Pons (tissue), 1 donor: ENCODE data around the gene PRTFDC1.
"Not testable (repeated sequence)": the region's sequence is repeated elsewhere in the genome, so short reads cannot be mapped to it uniquely, and the experiment has no call there.

ENCODE experiments used
- DNase-seq: peaks from one replicate; pipeline ENCODE4 v3.0.0-alpha.2; 2016; ENCODE audit warnings: low spot score

The PRTFDC1 gene

DNA sequence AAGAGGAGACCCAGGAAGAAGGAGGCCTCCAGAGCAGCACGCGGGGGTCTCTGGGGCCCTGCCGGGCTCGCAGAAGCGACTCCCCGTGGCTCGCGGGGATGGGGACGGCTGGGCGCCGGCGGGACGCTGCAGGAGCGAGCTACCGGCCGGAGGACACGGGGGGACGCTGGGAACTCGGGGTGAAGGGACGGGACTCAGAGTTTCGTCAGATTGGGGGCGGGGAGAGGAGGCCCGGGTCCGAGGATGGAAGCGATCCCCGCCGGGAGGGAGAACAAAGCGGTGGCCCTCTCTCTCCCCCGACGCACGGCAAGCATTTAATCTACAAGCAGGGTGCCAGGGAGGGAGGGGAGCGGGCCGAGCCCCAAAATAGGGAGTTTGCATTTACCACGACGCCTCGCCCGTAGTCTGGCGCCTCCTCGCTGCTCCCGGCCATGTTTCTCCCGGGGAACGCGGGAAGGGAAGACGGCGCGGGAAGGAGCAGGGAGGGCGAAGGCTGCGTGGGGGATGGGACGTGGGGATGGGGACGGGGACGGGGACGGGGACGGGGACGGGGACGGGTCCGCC lies at the start of gene PRTFDC1:
Gene PRTFDC1 (minus strand): TSS at position 464 of the 564 bp plus-strand sequence. CDS start 31 bp downstream, at position 433.
- DNase-seq = peak; percentile 44

DNA sequence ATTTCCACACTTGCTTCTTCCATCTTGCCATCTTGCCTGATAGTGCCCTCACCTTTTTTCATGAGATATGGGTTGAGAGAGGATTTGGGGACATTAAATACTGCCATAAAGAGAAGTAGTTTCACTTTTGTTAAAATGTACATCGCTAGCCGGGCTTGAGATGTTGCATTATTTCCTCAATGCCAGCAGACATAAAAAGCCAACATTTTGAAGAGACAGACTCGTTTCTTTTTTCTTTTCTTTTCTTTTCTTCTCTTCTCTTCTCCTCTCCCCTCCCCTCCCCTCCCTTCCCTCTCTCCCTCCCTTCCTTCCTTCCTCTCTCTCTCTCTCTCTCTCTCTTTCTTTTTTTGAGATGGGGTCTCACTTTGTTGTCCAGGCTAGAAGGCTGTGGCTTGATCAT lies 45.6 kb upstream of the PRTFDC1 start:
- DNase-seq = no peak

DNA sequence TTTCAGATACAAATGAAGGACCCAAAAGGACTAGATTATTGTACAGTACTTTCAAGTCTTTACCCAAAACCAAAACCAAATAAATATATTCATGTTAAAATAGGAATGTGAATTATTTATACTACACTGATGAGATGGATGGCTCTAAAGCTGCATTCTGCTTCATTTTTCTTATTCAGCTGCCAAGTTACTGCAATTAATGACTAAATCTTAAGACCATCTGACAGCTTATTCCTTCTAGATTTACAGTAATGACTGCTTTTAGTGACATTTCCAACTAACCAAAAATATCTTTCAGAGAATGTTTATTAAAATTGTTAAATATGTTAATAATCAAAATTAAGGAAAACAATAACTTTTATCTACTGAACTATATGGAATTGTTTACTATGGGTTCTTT lies 42.7 kb upstream of the PRTFDC1 start:
- DNase-seq = no peak

- no peak for DNase-seq
Measured at GRCh38 chr10:24993237-24993958, 41.0 kb upstream of the PRTFDC1 start.

DNA sequence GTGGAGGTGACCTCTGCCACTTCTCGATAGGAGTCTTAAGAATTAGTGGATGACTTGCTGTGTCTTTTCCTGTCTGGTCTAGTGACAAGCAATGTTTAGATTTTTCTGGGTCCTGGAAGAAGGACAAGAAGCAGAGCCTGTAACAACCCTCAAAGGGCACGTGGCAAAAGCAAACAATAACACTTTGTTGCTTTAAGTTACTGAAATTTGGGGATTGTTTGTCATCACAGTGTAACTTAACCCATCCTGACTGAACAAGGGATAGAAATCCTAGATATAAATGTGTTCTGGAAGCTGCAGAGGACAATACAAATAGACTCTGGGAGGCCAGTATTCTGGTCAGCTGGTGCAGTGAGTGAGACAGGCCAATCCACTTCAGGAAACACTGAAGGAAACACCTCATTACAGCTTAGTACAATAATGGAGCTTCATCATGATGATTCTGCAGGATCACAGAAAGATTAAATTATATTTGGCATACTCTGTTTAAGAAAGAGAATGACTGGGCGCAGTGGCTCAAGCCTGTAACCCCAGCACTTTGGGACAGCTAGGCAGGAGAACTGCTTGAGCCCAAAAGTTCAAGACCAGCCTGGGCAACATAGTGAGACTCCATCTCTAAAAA lies 40.2 kb upstream of the PRTFDC1 start:
- DNase-seq = no peak

DNA sequence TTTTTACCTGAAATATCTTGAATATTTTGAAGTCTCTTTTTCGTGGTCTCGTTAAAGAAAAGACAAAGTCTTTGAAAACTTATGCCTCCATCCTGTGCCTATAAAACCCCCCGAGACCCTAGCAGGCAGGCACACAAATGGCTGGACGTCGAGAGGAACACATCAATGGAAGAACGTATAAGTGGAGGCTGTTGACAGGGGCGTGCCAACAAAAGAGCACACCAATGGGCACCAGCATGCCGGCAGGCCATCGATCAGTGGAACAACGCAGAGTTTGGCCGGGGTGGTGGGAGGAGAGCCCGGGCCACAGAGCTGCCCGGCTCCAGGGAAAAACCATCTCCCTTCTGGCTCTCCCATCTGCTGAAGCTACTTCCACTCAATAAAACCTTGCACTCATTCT lies 38.9 kb upstream of the PRTFDC1 start:
- DNase-seq = no peak

DNA sequence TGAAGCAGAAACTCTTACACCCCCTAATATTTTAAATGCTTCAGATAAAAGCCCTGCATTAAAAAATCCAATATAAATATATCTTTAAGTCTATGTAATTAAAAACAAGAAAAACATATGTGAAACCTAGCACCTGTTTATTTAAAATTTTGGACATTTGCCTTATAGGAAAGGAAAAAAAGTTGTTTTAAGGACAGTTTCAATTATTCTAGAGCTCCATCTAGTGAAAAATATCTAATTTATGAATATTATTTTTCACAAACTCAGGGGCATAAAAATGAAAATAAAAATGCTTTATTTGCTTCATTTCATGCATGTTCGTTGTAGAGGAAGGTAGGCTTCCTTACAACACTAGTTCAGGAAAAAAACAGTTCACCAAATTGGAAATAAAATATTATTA lies 37.5 kb upstream of the PRTFDC1 start:
- no peak for DNase-seq

- peak; percentile 56 for DNase-seq
Measured at GRCh38 chr10:24988831-24989640, 36.6 kb upstream of the PRTFDC1 start.

DNA sequence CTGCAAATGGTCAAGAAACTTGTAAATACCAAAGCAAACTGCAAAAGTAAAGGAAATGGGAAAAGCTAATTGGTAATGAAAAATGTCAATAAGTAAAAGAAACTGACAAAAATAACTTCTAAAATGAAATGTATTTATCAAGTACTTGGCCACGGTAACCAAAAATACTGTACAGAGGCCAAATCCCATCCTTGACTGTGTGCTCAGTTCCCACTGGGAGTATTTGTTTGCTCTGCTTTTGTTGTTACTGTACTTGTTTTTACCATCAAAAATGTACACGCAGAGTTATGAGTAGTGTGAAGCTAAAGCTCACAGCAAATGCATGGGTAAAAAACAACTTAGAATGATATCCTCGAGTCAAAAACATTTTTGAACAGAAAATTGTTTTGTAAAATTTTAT lies 32.5 kb upstream of the PRTFDC1 start:
- no peak for DNase-seq

- DNase-seq = no peak
Measured at GRCh38 chr10:24983946-24984345, 31.5 kb upstream of the PRTFDC1 start.

- DNase-seq = no peak
Measured at GRCh38 chr10:24983130-24983529, 30.7 kb upstream of the PRTFDC1 start.

GRCh38 chr10:24982319-24983112 lies 30.1 kb upstream of the PRTFDC1 start:
- no peak for DNase-seq

DNA sequence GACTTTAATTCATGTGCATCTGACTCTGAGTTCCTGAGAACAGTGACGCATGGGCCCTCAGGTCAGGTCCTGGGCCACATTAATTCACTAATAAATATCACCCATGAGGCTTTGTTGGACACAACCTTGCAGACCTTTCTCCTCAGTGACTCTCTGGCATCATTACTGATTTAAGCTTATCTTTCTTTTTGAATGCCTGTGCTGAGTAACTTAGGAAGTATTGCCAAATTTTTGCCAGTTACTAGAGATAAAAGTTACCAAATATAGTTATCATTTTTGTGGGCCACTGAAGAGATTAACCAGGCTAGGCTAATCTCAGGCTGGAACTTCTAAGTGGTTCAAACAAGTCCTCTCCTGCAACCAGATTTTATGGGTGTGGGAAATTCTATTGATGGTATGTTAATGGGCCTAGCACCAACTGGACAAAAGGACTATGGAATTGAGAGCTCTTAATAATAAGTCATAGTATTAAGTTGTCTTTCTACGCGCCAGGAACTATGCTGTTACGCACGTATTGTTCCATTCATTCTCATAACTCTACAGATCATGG lies 28.8 kb upstream of the PRTFDC1 start:
- no peak for DNase-seq

- DNase-seq = no peak
Measured at GRCh38 chr10:24979685-24980084, 27.3 kb upstream of the PRTFDC1 start.

- no peak for DNase-seq
Measured at GRCh38 chr10:24974976-24975375, 22.6 kb upstream of the PRTFDC1 start.

- peak; percentile 26 for DNase-seq
Measured at GRCh38 chr10:24973163-24973562, 20.8 kb upstream of the PRTFDC1 start.

DNA sequence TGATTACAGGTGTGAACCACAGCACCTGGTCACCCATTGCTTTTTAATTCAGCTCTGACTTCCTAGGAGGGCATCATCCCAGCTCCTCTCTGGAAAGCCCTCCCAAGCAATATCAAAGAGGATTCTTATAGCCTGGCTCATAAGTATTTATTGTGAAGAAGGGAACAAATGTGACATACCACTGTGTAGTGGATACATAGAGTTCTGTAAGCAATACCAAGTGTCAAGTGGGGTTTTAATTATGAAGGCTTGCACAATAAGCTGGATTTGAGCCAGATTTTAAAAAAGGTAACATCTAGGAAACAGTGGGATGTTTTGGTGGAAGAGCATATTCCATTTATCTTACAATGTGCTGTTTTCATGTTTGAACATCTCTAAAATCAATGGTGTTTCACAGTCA lies 19.0 kb upstream of the PRTFDC1 start:
- DNase-seq = no peak

GRCh38 chr10:24969841-24970281 lies 17.5 kb upstream of the PRTFDC1 start:
- no peak for DNase-seq

GRCh38 chr10:24968951-24969350 lies 16.5 kb upstream of the PRTFDC1 start:
- DNase-seq = not testable (repeated sequence)

DNA sequence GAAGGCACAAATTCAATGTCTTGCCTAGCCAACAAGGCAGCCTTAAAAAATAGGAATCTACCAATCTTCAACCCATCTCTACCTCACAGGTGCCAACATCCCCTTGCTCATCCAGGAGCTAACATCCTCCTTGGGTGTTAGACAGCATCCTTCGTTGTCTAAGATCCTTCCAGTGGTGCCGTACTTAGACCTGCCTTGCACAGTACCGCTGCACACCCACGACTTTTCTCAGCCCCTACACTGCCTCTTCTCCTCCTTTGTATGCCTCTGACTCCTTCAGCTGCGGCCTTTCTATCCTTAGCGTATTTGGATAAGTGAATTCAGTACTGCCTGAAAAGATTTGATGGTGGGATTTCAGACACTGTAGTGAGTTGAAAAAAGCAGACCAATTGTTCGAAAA lies 15.9 kb upstream of the PRTFDC1 start:
- no peak for DNase-seq

GRCh38 chr10:24966962-24967481 lies 14.6 kb upstream of the PRTFDC1 start:
- no peak for DNase-seq
